HT1080 (cell line): ENCODE data around the gene CD109. TPM values are rescaled to one million over a fixed set of nuclear protein-coding genes. Genes with fewer than 3 reads are reported as not detected.

ENCODE experiments used
- DNase-seq: peaks from one replicate; pipeline ENCODE4 v3.0.0-alpha.2; 2015; ENCODE audit warnings: low read depth
- total RNA-seq: library from RNA; depleted of rRNA; stranded (reverse); fragments of >200 nt; shearing (Covaris generic); gene quantifications from 2 replicates; pipeline ENCODE4 v1.2.3, GENCODE V29; 2014; rRNA removed

Gene CD109
- total RNA-seq, 1 experiment from 2014 or later = 22.7 TPM

GRCh38 chr6:73854998-73855718 lies 159.2 kb downstream of the CD109 start:
- DNase-seq = peak; percentile 35

GRCh38 chr6:73857341-73857890 lies 161.4 kb downstream of the CD109 start:
- DNase-seq = no peak

GRCh38 chr6:73858376-73858775 lies 162.4 kb downstream of the CD109 start:
- no peak for DNase-seq

- no peak for DNase-seq
Observed at GRCh38 chr6:73860303-73860702, 164.3 kb downstream of the CD109 start.

- peak; percentile 51 for DNase-seq
Observed at GRCh38 chr6:73866305-73866704, 170.3 kb downstream of the CD109 start.

GRCh38 chr6:73867411-73867810 lies 171.4 kb downstream of the CD109 start:
- peak; percentile 0 for DNase-seq

GRCh38 chr6:73870907-73871306 lies 174.9 kb downstream of the CD109 start:
- DNase-seq = peak; percentile 0

GRCh38 chr6:73873081-73873480 lies 177.1 kb downstream of the CD109 start:
- DNase-seq = no peak

Other genes starting within 250 kb of the CD109 start
- 1.4 and 2.3 TPM in 2 replicates for gene CGAS, start 243.9 kb upstream of the CD109 start, total RNA-seq
- 24.9 and 26.3 TPM in 2 replicates for gene MTO1, start 234.5 kb upstream of the CD109 start, total RNA-seq
- 11,180 and 11,589 TPM in 2 replicates for gene EEF1A1, start 175.2 kb upstream of the CD109 start, total RNA-seq
- 9.1 and 11.2 TPM in 2 replicates for gene SLC17A5, start 42.2 kb upstream of the CD109 start, total RNA-seq